ENCODE data around the gene PRKG1. TPM values are rescaled to one million over a fixed set of nuclear protein-coding genes. Genes with fewer than 3 reads are reported as not detected.

Gene PRKG1
- polyA plus RNA-seq, 4 donors, result 0.45 to 7.4 (median 1.3) TPM

GRCh38 chr10:51046654-51047053, 27.6 kb upstream of the PRKG1 start:
- Histone ChIP-seq H3K9me3 (ENCODE audit: control insufficient read depth in 2 of 2, insufficient read depth in 1 of 2, low read depth in 1 of 2, low read length in 1 of 2) (no peaks in the 10 kb centered on the region), H3K27ac (ENCODE audit: low read depth in 1 of 3, low read length in 2 of 3) (no peak overlapping the region), H3K27me3 (ENCODE audit: control insufficient read depth in 3 of 3, insufficient read depth in 3 of 3, low read length in 3 of 3) (no peaks in the 10 kb centered on the region), H3K4me1 (ENCODE audit: control insufficient read depth in 3 of 3, insufficient read depth in 2 of 3, low read depth in 1 of 3, low read length in 2 of 3) (no peaks in the 10 kb centered on the region), H3K4me3 (ENCODE audit: low read depth in 1 of 3, low read length in 3 of 3) (no peak overlapping the region), H3K36me3 (ENCODE audit: control insufficient read depth in 3 of 3, insufficient read depth in 2 of 3, low read depth in 1 of 3, low read length in 3 of 3) (no peaks in the 10 kb centered on the region)
- 87 to 94% (median 93%) methylated on average over 6 of the region's 6 CpGs for WGBS, 3 donors
- no peak for DNase-seq
- FAIRE-seq, result no peak

- Histone ChIP-seq H3K36me3 (ENCODE audit: control insufficient read depth in 3 of 3, insufficient read depth in 2 of 3, low read depth in 1 of 3, low read length in 3 of 3) (no peaks in the 10 kb centered on the region), H3K27ac (ENCODE audit: low read depth in 1 of 3, low read length in 2 of 3) (no peak overlapping the region), H3K4me1 (ENCODE audit: control insufficient read depth in 3 of 3, insufficient read depth in 2 of 3, low read depth in 1 of 3, low read length in 2 of 3) (no peaks in the 10 kb centered on the region), H3K4me3 (ENCODE audit: low read depth in 1 of 3, low read length in 3 of 3) (no peak overlapping the region), H3K27me3 (ENCODE audit: control insufficient read depth in 3 of 3, insufficient read depth in 3 of 3, low read length in 3 of 3) (no peaks in the 10 kb centered on the region), H3K9me3 (ENCODE audit: control insufficient read depth in 2 of 2, insufficient read depth in 1 of 2, low read depth in 1 of 2, low read length in 1 of 2) (no peaks in the 10 kb centered on the region)
- DNase-seq (no peak), FAIRE-seq (no peak)
- 73 to 84% (median 84%) methylated on average over 2 of the region's 2 CpGs for WGBS, 3 donors
These were observed 26.4 kb upstream of the PRKG1 start for GRCh38 chr10:51047857-51048256.

- Histone ChIP-seq H3K9me3 (ENCODE audit: control insufficient read depth in 2 of 2, insufficient read depth in 1 of 2, low read depth in 1 of 2, low read length in 1 of 2) (no peaks in the 10 kb centered on the region), H3K27ac (ENCODE audit: low read depth in 1 of 3, low read length in 2 of 3) (no peak overlapping the region), H3K27me3 (ENCODE audit: control insufficient read depth in 3 of 3, insufficient read depth in 3 of 3, low read length in 3 of 3) (no peaks in the 10 kb centered on the region), H3K4me1 (ENCODE audit: control insufficient read depth in 3 of 3, insufficient read depth in 2 of 3, low read depth in 1 of 3, low read length in 2 of 3) (no peaks in the 10 kb centered on the region), H3K36me3 (ENCODE audit: control insufficient read depth in 3 of 3, insufficient read depth in 2 of 3, low read depth in 1 of 3, low read length in 3 of 3) (no peaks in the 10 kb centered on the region), H3K4me3 (ENCODE audit: low read depth in 1 of 3, low read length in 3 of 3) (no peak overlapping the region)
- DNase-seq (no peak), FAIRE-seq (no peak)
- WGBS, 3 donors, result 84 to 91% (median 84%) methylated on average over 7 of the region's 7 CpGs
These were observed 25.5 kb upstream of the PRKG1 start for GRCh38 chr10:51048792-51049191.

GRCh38 chr10:51052163-51052562, 22.1 kb upstream of the PRKG1 start:
- no peak for DNase-seq
- Histone ChIP-seq H3K4me1 (ENCODE audit: control insufficient read depth in 3 of 3, insufficient read depth in 2 of 3, low read depth in 1 of 3, low read length in 2 of 3) (no peaks in the 10 kb centered on the region), H3K27me3 (ENCODE audit: control insufficient read depth in 3 of 3, insufficient read depth in 3 of 3, low read length in 3 of 3) (no peaks in the 10 kb centered on the region), H3K27ac (ENCODE audit: low read depth in 1 of 3, low read length in 2 of 3) (no peak overlapping the region), H3K9me3 (ENCODE audit: control insufficient read depth in 2 of 2, insufficient read depth in 1 of 2, low read depth in 1 of 2, low read length in 1 of 2) (no peaks in the 10 kb centered on the region), H3K4me3 (ENCODE audit: low read depth in 1 of 3, low read length in 3 of 3) (no peak overlapping the region), H3K36me3 (ENCODE audit: control insufficient read depth in 3 of 3, insufficient read depth in 2 of 3, low read depth in 1 of 3, low read length in 3 of 3) (no peaks in the 10 kb centered on the region)
- FAIRE-seq, result no peak

- DNase-seq (no peak), FAIRE-seq (no peak)
- no peaks in the 10 kb centered on the region for H3K36me3 ChIP-seq (ENCODE audit: control insufficient read depth in 3 of 3, insufficient read depth in 2 of 3, low read depth in 1 of 3, low read length in 3 of 3)
- no peak overlapping the region for H3K27ac ChIP-seq (ENCODE audit: low read depth in 1 of 3, low read length in 2 of 3)
- no peaks in the 10 kb centered on the region for H3K9me3 ChIP-seq (ENCODE audit: control insufficient read depth in 2 of 2, insufficient read depth in 1 of 2, low read depth in 1 of 2, low read length in 1 of 2)
- H3K27me3 ChIP-seq (ENCODE audit: control insufficient read depth in 3 of 3, insufficient read depth in 3 of 3, low read length in 3 of 3), result no peaks in the 10 kb centered on the region
- no peaks in the 10 kb centered on the region for H3K4me1 ChIP-seq (ENCODE audit: control insufficient read depth in 3 of 3, insufficient read depth in 2 of 3, low read depth in 1 of 3, low read length in 2 of 3)
- no peak overlapping the region for H3K4me3 ChIP-seq (ENCODE audit: low read depth in 1 of 3, low read length in 3 of 3)
- WGBS, 3 donors, result 88 to 92% (median 89%) methylated on average over 4 of the region's 4 CpGs
These were observed 16.4 kb upstream of the PRKG1 start for GRCh38 chr10:51057925-51058324.

- Histone ChIP-seq H3K4me1 (ENCODE audit: control insufficient read depth in 3 of 3, insufficient read depth in 2 of 3, low read depth in 1 of 3, low read length in 2 of 3) (no peaks in the 10 kb centered on the region), H3K27ac (ENCODE audit: low read depth in 1 of 3, low read length in 2 of 3) (no peak overlapping the region), H3K9me3 (ENCODE audit: control insufficient read depth in 2 of 2, insufficient read depth in 1 of 2, low read depth in 1 of 2, low read length in 1 of 2) (no peaks in the 10 kb centered on the region), H3K4me3 (ENCODE audit: low read depth in 1 of 3, low read length in 3 of 3) (no peak overlapping the region), H3K36me3 (ENCODE audit: control insufficient read depth in 3 of 3, insufficient read depth in 2 of 3, low read depth in 1 of 3, low read length in 3 of 3) (no peaks in the 10 kb centered on the region), H3K27me3 (ENCODE audit: control insufficient read depth in 3 of 3, insufficient read depth in 3 of 3, low read length in 3 of 3) (no peaks in the 10 kb centered on the region)
- FAIRE-seq, result no peak
- 69 to 79% (median 72%) methylated on average over 4 of the region's 4 CpGs for WGBS, 3 donors
- no peak for DNase-seq
These were observed 11.1 kb upstream of the PRKG1 start for GRCh38 chr10:51063166-51063565.

GRCh38 chr10:51063659-51064535, 10.4 kb upstream of the PRKG1 start:
- FAIRE-seq (peak; percentile 92), DNase-seq (peak; percentile 37 to 41)

GRCh38 chr10:51066231-51066630, 8.1 kb upstream of the PRKG1 start:
- H3K4me3 ChIP-seq (ENCODE audit: low read depth in 1 of 3, low read length in 3 of 3), result no peak overlapping the region
- no peaks in the 10 kb centered on the region for H3K4me1 ChIP-seq (ENCODE audit: control insufficient read depth in 3 of 3, insufficient read depth in 2 of 3, low read depth in 1 of 3, low read length in 2 of 3)
- H3K36me3 ChIP-seq (ENCODE audit: control insufficient read depth in 3 of 3, insufficient read depth in 2 of 3, low read depth in 1 of 3, low read length in 3 of 3), result no peaks in the 10 kb centered on the region
- 25 to 68% (median 48%) methylated on average over 1 of the region's 1 CpG for WGBS, 3 donors
- no peak for FAIRE-seq
- no peak for DNase-seq
- no peaks in the 10 kb centered on the region for H3K9me3 ChIP-seq (ENCODE audit: control insufficient read depth in 2 of 2, insufficient read depth in 1 of 2, low read depth in 1 of 2, low read length in 1 of 2)
- H3K27ac ChIP-seq (ENCODE audit: low read depth in 1 of 3, low read length in 2 of 3), result no peak overlapping the region
- no peaks in the 10 kb centered on the region for H3K27me3 ChIP-seq (ENCODE audit: control insufficient read depth in 3 of 3, insufficient read depth in 3 of 3, low read length in 3 of 3)

More at GRCh38 chr10:51063659-51064535, 10.4 kb upstream of the PRKG1 start:
- H3K36me3 ChIP-seq (ENCODE audit: control insufficient read depth in 3 of 3, insufficient read depth in 2 of 3, low read depth in 1 of 3, low read length in 3 of 3), result no peaks in the 10 kb centered on the region
- no peaks in the 10 kb centered on the region for H3K27me3 ChIP-seq (ENCODE audit: control insufficient read depth in 3 of 3, insufficient read depth in 3 of 3, low read length in 3 of 3)
- H3K9me3 ChIP-seq (ENCODE audit: control insufficient read depth in 2 of 2, insufficient read depth in 1 of 2, low read depth in 1 of 2, low read length in 1 of 2), result no peaks in the 10 kb centered on the region
- 1 to 2% (median 1%) methylated on average over 2 of the region's 2 CpGs for WGBS, 3 donors
- no peaks in the 10 kb centered on the region for H3K4me1 ChIP-seq (ENCODE audit: control insufficient read depth in 3 of 3, insufficient read depth in 2 of 3, low read depth in 1 of 3, low read length in 2 of 3)
- no peak overlapping the region for H3K27ac ChIP-seq (ENCODE audit: low read depth in 1 of 3, low read length in 2 of 3)
- no peak overlapping the region for H3K4me3 ChIP-seq (ENCODE audit: low read depth in 1 of 3, low read length in 3 of 3)

GRCh38 chr10:51072210-51072609, 2.1 kb upstream of the PRKG1 start:
- H3K4me1 ChIP-seq (ENCODE audit: control insufficient read depth in 3 of 3, insufficient read depth in 2 of 3, low read depth in 1 of 3, low read length in 2 of 3), result no peaks in the 10 kb centered on the region
- no peak overlapping the region for H3K27ac ChIP-seq (ENCODE audit: low read depth in 1 of 3, low read length in 2 of 3)
- no peak for DNase-seq

More at GRCh38 chr10:51072210-51072609, 2.1 kb upstream of the PRKG1 start:
- peaks cover 0 to 33% (median 5%) of the 10 kb centered on the region in 3 donors for H3K27me3 ChIP-seq (ENCODE audit: control insufficient read depth in 3 of 3, insufficient read depth in 3 of 3, low read length in 3 of 3)
- no peak for FAIRE-seq
- H3K36me3 ChIP-seq (ENCODE audit: control insufficient read depth in 3 of 3, insufficient read depth in 2 of 3, low read depth in 1 of 3, low read length in 3 of 3), result no peaks in the 10 kb centered on the region
- H3K9me3 ChIP-seq (ENCODE audit: control insufficient read depth in 2 of 2, insufficient read depth in 1 of 2, low read depth in 1 of 2, low read length in 1 of 2), result no peaks in the 10 kb centered on the region
- no peak overlapping the region for H3K4me3 ChIP-seq (ENCODE audit: low read depth in 1 of 3, low read length in 3 of 3)
